ENCODE data around the gene SDR42E1.
"Not testable (repeated sequence)": the region's sequence is repeated elsewhere in the genome, so short reads cannot be mapped to it uniquely, and the experiment has no call there.

SDR42E1 gene

DNA sequence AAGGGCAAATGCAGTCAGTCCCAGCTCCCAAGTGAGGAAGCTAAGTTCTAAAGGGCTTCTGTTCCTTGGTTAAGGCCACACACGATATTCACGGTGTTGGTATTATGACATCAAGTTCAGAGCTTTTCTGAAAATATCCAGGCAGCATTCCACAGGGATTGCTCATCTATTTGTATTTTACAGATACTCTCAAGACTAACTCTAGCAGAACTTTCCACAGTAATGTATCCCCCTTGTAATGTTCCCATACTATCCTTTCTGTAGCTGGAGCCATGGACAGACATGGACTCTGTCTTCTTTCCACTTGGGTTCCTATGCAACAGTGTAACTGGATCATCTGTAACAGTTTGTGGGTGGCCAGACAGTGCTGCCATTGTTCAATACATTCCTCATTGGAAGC, 13.5 kb downstream of the SDR42E1 start:
- no peak for DNase-seq

DNA sequence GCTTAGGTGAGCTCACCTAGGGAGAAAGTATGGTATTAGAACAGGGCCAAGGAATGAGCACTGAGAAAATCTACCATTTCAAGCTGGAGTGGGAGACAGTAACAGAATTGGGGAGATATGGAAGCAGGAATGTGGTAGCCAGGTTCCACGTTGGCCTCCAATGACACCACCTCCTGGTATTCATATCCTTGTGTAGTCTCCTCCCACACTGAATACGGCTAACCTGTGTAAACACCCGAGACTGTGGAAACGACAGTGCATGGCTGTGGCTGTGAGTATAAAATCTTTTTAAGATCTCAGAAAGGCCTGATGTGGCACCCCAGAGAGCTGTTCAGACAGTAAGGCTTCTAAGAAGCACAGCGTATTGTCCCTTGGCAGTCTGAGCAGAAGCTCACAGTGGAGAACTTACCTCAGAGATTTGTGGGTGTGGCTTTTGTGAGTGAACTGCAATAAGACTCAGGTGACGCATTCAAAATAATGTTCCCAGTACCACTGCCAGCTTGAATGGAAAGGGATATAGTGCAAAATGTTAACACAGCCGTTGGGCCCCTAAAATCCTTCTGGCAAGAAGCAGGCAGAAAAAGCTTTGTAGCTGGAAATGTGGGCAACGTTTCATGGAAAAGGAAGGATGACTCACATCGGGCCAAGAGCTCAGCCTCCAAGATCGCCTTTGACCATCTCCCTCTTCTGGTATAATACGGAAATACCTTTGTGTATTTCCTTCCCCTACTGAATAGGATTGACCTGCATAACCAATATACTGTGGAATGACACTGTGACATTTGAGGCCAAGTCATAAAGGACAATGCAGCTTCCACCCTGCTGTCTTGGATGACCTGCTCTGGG, 14.4 kb downstream of the SDR42E1 start:
- no peak for DNase-seq

DNA sequence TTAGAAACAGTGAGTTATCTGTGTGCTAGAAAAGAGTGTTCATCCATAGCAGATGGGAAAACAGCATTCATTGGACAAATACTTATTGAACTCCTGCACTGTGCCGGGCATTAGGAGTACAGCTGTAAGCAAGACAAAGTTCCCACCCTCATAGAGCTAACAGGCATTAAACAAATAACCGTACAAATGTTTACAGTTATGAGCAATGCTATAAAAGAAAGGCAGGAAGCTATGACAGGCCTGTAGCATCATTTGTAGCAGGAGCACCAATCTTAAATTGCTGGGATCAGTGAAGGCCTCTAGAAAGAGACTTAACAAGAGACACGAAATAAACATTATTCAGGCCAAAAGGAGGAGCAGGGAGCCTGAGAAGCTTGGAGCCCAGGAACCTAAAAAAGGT, 15.6 kb downstream of the SDR42E1 start:
- DNase-seq = no peak

DNA sequence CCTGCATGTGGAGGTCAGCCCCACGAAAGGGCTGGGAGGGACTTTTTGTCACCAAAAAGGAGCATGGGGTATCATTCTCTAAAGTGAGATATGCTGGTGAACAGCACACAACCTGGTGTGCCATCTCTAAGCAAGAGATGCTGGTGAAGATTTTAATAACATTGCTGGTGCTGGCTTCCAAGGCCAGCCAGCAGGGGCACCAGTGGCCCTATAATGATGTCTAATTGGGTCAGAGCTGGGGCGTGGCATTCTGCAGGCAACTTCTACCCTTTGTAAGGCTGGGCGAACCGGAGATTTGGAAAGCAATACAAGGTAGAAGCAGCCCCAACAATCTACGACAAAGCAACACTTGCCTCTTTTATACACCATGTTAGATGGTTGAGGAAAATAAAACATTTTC, 16.8 kb downstream of the SDR42E1 start:
- DNase-seq = peak; percentile 26 to 29

DNA sequence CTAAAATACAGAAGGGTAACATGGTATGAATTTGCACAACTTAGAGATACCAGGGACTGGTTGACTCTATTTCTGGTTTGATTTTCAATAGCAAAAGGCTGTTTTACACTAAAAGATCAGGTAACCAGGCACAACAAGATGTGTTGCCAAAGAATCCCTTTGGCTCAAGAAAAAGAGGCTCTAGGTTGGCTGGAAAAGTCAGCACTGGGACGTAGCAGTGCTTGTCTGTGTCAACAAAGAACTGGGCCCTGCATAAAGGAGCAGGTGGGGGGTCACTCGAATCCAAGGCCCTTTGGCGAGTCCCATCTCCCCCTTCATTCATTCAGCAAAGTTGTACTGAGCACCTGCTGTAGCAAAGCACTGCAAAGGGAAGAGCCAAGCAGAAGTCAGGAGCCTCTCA, 18.4 kb downstream of the SDR42E1 start:
- DNase-seq = no peak

DNA sequence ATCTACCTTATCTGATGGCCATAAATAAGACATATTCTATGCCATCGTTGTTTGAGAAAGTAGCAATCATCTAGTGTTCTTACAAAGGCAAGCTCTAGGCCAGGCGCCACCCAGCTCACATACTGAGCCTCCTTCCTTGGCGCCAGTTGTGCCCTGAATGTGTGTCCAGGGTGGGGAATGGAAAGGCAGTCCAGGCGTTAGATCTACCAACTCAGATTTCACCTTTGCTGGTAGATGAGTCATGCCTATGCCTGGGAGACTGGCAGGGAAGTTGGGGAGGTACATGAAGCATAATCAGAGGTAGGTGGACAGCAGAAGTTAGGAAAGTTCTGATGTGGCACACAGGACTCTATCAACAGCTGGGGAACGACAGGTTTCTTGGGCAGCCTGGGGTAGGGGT, 23.6 kb downstream of the SDR42E1 start:
- no peak for DNase-seq

DNA sequence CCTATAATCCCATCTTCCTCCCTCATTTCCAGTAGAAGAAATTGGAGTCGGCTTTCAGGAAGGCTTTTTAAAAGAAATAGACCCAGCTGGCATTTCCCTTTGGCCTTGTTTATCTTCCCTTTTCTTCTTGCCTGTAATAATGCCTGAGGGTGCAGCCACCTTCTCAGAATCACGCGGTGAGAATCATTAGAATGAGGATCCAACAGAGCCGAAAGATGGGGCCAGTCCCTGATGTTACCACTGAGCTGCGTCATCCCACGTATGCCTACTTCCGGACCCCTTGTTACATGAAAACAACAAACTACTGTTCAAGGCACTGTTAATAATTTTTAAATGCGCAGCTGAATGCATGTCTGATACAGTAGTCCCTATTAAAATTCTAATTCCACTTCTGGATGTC, 24.1 kb downstream of the SDR42E1 start:
- no peak for DNase-seq

DNA sequence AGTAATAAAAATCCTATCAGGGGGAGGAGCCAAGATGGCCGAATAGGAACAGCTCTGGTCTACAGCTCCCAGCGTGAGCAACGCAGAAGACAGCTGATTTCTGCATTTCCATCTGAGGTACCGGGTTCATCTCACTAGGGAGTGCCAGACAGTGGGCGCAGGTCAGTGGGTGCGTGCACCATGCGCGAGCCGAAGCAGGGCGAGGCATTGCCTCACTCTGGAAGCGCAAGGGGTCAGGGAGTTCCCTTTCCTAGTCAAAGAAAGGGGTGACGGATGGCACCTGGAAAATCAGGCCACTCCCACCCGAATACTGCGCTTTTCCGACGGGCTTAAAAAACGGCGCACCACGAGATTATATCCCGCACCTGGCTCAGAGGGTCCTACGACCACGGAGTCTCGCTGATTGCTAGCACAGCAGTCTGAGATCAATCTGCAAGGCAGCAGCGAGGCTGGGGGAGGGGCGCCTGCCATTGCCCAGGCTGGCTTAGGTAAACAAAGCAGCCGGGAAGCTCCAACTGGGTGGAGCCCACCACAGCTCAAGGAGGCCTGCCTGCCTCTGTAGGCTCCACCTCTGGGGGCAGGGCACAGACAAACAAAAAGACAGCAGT, 33.8 kb downstream of the SDR42E1 start:
- not testable (repeated sequence) for DNase-seq

DNA sequence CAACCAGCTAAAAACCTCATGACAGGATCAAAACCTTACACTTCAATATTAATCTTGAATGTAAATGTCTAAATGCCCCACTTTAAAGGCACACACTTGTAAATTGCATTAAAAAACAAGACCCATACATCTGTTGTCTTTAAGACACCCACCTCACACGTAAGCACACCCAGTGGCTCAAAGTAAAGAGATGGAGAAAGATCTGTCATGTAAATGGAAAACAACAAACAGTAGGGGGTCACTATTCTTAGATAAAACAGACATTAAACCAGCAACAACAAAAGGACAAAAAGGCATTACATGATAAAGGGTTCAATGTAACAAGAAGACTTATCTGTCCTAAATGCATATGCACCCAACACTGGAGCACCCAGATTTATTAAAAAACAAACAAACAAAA, 35.6 kb downstream of the SDR42E1 start:
- no peak for DNase-seq

DNA sequence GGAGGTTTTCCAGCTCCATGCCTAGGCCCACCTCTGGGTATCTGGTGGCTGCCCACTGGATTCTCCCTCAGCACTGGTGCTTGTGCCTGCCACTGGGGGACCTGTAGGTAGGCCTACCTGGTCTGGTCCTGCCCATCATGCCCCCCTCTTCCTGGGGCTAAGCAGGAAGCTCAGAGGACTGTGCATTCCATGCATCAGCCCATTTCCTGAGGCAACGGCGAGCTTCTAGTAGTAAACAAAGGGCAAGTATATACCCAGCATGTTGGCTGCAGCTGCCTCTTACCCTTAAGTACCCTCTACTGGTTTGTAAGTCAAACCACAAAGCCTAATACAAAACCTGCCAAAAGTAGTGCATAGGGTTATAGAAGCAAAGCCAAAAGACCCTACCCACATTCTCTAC, 37.5 kb downstream of the SDR42E1 start:
- DNase-seq = no peak

DNA sequence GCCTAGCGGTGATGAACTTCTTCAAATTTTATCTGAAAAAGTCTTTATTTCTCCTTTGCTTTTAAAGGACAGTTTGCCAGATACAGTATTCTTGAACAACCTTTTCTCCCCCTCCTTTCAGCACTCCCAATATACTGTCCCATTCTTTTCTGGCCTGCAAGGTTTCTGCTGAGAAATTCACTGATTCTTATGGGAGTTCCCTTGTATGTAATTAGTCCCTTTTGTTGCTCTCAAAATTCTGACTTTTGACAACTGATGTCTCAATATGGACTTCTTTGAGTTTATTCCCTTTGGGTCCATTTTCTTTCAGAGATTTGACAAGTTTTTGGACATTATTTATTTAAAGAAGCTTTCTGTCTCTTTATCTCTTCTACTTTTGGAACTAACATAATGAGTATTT, 39.4 kb downstream of the SDR42E1 start:
- DNase-seq = no peak

DNA sequence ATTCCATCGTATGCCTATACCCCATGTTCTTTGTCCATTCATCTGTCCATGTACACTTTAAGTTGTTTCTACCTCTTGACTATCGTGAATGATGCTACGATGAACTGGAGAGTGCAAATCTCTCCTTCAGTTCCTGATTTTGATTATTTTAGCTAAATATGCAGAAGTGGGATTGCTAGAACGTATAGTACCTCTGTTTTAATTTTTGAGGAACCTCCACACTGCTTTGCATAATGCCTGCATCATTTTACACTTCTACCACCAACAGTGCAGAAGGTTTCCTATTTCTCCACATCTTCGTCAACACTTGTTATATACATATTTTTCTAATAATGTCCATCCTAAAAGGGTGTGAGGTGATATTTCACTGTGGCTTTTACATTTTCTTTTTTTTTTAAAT, 43.9 kb downstream of the SDR42E1 start:
- no peak for DNase-seq

DNA sequence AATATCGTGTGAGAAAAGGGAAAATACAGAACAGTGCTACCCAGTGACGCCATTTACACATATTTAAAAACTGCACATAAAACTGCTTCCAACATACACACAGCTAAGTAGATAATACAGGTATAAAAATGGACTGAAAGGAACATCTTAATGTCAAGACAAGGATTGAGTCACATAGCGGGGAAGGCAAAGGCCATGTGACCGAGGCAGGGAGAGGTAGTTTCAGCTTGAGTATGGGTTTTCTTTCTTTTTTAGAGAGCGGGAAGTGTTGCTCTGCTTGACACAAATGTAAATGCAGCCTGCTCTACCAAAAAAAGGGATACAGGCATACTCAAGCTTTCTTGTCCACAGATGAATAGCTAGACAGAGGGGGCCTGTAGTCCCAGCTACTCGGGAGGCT, 46.5 kb downstream of the SDR42E1 start:
- DNase-seq = no peak

DNA sequence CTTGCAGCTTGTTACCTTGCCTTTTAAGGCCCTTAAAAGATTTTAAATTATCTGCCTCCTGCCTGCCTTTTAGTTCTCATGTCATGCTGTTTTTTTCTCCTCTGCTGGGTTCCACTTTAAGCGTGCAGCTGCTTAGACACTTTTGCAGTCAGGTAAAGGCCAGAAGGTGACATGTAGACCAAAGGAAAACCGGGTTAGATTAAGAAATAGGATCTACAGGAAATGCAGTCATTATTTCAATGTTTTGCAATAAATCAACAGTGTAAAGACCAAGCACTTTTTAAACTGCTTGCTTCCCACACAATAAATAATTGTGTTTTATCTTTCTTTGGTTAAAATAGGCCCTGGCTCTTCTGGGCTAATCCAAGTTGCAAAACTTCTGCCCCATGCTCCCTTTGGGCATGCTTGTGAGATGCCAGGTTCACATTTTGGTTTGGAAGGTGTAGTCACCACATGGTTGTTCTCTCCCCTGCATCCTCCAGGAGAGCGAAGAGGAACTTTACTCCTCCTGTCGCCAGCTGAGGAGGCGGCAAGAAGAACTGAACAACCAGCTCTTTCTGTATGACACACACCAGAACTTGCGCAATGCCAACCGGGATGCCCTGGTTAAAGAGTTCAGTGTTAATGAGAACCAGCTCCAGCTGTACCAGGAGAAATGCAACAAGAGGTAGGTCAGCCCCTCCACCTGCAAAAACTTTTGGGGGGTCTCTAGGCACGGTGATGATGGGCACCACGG, 54.9 kb downstream of the SDR42E1 start:
- no peak for DNase-seq

DNA sequence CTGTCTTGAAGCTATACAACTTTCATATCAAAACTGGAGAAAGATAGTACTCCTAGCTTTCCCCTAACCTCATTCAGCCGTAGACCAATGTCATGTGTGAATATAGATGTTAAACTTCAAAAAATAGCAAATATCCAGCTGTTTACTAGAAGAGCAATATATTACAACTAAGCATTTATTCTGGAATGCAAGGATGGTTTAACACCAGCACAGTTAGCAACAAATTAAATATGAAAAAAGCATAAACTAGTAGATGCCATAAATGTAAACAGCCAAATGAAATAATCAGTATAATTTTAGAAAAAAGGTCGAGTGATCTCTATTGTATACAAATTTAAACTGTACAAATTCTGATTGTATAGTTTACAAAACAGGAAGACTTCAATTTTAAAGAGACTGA, 59.7 kb downstream of the SDR42E1 start:
- no peak for DNase-seq

DNA sequence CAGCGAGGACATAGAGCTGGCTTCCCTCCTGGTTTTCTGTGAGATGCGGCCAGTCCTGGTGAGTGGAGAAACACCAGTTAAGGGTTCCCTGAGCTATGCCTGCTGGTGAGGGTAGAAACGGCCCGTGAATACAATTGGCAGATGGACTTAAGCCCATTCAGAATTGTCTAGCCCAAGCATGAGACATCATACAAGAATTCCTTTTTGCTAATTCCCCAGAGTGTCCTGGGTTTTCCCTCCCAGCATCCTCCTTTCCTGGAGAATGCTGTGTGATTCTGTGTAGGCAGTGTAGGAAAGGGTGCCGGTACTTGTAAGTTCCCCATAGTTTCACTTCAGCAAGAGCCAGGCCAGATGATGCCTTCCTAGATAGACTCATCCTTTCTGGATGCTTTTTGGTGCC, 65.1 kb downstream of the SDR42E1 start:
- no peak for DNase-seq

DNA sequence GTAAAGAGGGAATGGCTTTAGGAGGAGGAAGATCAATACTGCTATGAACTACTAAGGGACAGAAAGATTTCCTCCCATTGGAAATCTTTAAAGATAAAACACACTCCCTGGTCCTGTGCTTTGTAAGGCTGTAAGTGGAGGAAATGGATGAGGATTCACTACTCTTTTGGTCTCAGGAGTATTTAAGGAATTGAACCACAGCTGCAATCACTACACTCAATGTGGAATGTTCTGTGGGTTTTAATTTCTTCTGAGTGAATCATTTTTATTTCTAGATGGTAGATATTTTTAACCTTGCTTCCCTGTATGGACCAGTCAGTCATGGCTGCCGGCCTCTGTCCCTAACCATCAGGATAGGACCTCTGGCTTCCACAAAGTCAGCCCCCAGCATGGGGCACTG, 65.6 kb downstream of the SDR42E1 start:
- no peak for DNase-seq

DNA sequence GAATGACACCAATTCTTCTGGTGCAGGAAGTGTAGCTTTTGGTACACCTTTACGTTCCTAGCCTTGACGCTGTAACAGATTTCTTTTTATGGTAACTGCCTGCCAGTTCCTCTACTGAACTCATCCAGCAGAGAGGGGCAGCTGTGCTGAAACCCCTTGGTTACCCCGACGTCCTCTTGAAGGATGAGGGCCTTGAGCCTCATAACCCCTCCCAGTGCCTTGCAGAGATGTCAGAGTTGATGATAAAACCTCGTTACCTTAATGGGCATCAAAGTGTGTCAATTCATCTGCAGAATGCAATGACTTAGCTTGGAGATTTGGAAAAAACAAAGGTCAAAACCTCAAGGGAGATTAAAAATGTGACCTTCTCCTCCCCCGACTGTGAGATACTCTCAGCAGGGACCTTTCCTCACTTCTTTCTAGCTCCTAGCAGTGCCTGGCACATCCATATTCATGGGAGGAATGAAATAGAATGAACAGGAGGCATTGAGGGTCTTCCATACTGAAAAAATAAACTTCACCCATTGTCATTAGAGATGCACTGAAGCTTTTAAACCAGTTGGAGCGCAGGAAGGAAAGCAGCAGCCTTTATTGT, 69.2 kb downstream of the SDR42E1 start:
- DNase-seq = no peak

DNA sequence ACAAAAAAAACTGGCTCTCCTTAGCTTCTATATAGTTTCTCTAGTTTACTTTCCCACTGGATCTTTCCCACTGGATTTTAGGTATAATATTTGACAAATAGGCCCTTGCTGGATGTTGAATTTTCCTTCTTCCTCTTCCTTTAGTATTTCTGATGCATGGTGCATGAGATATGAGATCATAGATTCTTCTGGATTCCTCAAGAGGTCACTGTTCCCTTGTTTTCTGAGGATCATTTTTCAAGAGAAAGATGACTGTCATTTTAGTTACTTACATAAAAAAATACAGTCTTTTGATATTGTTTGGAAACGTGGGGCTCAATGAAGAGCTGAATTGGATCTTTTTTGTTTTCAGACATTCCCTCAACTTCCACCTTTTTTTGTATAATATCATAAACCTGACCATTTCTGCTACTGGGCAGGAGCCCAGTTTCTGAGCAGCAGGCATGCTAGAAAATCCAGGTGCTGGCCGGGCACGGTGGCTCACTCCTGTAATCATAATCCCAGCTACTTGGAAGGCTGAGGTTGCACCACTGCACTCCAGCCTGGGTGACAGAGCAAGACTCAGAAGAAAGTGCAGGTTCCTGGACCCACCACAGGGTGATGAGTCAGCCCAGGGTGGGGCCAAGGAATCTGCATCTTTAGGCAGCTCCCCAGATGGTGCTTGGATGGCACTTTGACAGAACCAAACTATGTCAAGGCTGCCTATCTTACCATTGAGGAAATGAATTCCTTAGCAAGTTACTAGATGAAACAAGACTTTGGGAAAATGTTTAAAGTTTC, 70.3 kb downstream of the SDR42E1 start:
- DNase-seq = peak in 1 of 2 experiments; percentile 17

DNA sequence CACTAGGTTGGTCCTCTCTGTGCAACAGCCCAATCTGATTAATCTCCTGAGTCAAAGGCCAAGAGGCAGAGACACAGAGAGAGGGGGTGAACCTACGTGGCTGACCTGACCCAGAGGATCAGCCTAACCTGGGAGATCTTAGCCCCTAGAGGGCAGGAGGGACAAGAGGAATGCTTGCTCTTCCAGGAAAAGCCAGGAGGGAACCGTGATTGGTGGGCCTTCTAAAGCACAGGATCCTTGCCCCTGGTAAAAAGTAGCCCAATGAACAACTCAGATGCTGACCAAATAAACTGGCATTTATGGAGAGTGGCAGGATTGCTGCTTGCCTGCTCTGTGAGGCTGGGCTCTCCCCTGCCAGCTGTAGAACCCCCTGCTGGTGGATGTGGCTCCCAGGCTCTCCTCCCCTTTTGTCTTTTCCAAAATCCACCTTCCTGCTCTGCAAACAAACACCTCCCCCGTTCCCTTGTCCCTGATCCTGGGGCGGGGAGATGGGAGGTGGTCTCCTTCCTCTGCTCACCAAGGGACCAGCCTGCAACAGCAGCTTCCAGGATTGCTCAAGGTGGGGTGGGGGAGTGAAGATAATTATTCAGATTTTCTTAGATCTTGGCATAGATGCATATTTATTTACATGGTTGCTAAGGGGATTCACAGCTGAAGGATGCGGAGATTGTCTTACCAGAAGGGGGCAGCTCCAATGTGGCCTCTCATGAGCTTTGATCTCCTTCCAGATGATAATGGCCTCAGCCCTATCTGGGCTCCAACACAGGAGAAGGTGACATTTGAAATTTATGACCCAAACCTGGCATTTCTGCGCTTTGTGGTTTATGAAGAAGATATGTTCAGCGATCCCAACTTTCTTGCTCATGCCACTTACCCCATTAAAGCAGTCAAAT, 71.9 kb downstream of the SDR42E1 start:
- no peak for DNase-seq
